GM13977 (cell line): ENCODE results near the gene KRTAP4-7.

Source experiments
- DNase-seq: peaks from one replicate; pipeline ENCODE4 v3.0.0; 2012; ENCODE audit warnings: low spot score
- CTCF ChIP-seq: IDR thresholded peaks from 2 replicates; pipeline ENCODE4 v1.5.1; 2012; ENCODE audit warnings: mild to moderate bottlenecking, control low read depth; ENCODE audit not compliant: insufficient read depth; ENCODE audit errors: extremely low read depth, missing control alignments
- in situ Hi-C: fragments of 300-500 bp; cut with MboI; formaldehyde crosslinking; loops from one replicate; pipeline ENCODE4 v1.12.0; 2022; ENCODE audit warnings: low sequenced_read_pairs, low pct_unique_long_range_greater_than_20kb, mixed read lengths, inconsistent platforms; ENCODE audit not compliant: unreplicated experiment

KRTAP4-7 gene

GRCh38 chr17:41133880-41134735 lies 50.2 kb downstream of the KRTAP4-7 start:
- in situ Hi-C loops, result no loop called here
- no peak for TF ChIP-seq CTCF
- DNase-seq, result no peak
